HAP-1 (cell line): Measurements from ENCODE around the gene HPGDS.
"Not testable (repeated sequence)": the region's sequence is repeated elsewhere in the genome, so short reads cannot be mapped to it uniquely, and the experiment has no call there.

ENCODE experiments used
- DNase-seq, 2 experiments: peaks; one replicate each; pipeline ENCODE4 v3.0.0-alpha.2; 2016 to 2020; ENCODE audit warnings: low spot score in 2 of 2
- H3K27me3 ChIP-seq: fragments of 250-450 bp; sonication (Bioruptor Pico); 2 replicates; pipeline ENCODE4 v1.5.1; 2020; ENCODE audit warnings: low read depth, mild to moderate bottlenecking, moderate library complexity
- H3K36me3 ChIP-seq: fragments of 250-450 bp; sonication (Bioruptor Pico); replicated peaks from 2 replicates; pipeline ENCODE4 v1.5.1; 2020; ENCODE audit warnings: mild to moderate bottlenecking
- H3K4me1 ChIP-seq: fragments of 250-450 bp; sonication (Bioruptor Pico); 2 replicates; pipeline ENCODE4 v1.5.1; 2020; ENCODE audit warnings: mild to moderate bottlenecking
- H3K4me3 ChIP-seq: fragments of 250-450 bp; sonication (Bioruptor Pico); 2 replicates; pipeline ENCODE4 v1.5.1; 2020; ENCODE audit warnings: mild to moderate bottlenecking, moderate library complexity
- H3K9me3 ChIP-seq: fragments of 250-450 bp; sonication (Bioruptor Pico); 2 replicates; pipeline ENCODE4 v1.5.1; 2020; ENCODE audit warnings: mild to moderate bottlenecking, moderate library complexity
- in situ Hi-C: fragments of 300-500 bp; cut with MboI; formaldehyde crosslinking; loops from 3 replicates; pipeline ENCODE4 v1.14.3; 2020; ENCODE audit warnings: low sequenced_read_pairs, inconsistent platforms, mixed read lengths

HPGDS gene

DNA sequence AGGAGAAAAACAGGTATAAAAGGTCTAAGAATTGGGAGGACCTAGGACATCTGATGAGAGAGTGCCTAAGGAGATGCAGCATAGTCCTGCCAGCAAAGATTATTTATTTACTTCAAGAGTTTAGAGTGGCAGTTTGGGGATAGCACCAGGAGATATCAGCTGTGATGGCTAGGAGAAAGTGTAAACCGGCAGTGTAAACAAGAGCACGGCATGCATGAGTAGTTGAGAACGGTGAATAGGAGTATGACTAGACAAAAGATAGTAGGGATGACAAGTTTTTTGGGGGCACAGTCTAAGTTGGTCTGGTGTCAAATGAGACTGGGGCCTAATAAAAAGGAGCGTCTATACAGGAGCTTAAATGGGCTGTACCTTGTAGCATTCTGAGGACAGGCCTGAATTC, 48.7 kb downstream of the HPGDS start:
- in situ Hi-C loops, H3K27me3 ChIP-seq, DNase-seq, H3K9me3 ChIP-seq, H3K36me3 ChIP-seq, H3K4me3 ChIP-seq: not testable (repeated sequence)
- peaks cover 28% of the 10 kb centered on the region for H3K4me1 ChIP-seq

DNA sequence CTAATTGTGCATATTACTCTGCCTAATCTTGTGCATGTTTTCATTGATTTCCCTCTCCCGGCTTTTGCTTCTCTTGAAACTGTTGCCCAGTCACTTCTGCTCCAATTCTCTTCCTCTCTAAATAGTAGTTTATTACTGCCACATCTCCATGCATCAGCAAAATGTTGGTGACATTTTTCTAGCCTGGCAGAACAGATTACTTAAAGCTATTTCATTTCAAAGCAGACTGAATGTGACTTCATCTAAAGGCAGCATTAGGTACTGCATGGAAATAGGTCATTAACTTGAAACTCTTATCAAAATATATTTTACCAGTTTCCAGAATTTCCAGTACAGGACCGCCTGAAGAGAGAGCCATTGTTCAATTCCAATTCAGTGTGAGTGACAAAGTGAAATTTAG, 52.4 kb downstream of the HPGDS start:
- H3K9me3 ChIP-seq = no peaks in the 10 kb centered on the region
- H3K4me1 ChIP-seq = peaks cover 33% of the 10 kb centered on the region
- in situ Hi-C loops = no loop called here
- H3K4me3 ChIP-seq = no peak overlapping the region
- no peak for DNase-seq
- H3K36me3 ChIP-seq = peaks cover 6% of the 10 kb centered on the region
- no peaks in the 10 kb centered on the region for H3K27me3 ChIP-seq

DNA sequence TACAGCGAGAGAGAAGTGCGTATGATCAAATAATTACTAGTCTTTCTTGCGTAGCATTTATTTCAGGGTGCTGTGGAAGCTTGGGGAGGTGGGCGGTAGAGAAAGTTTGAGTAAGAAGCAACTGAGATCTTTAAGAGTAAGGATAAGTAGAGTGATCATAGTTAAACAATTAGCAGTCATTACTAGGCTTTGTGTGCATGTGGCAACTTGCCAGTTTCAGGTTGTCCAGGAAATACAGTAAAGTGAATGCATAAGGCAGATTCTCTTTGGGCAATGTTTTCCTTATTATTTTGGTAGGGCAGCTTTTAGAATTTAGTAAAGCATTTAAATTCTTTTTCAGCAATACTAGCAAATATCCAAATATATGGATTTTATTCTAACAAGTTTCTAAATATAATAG, 57.0 kb downstream of the HPGDS start:
- peaks cover 29% of the 10 kb centered on the region for H3K36me3 ChIP-seq
- in situ Hi-C loops = no loop called here

DNA sequence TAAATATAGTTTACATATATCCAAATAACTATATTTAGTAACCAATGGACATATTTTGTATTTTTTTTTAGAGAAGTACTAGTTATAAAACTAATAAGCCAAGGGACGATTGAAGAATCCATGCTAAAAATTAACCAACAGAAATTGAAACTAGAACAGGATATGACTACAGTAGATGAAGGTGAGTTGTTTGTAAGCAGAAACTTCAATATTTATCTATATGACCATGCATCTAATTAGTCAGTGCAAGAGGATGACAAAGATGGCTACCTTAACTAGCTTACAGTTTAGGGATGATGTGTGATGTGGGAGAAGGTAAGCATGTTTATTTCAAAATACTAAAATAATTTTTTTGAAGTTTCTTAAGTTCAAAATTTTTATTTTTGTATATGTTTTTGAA, 57.7 kb downstream of the HPGDS start:
- Histone ChIP-seq H3K9me3 (no peaks in the 10 kb centered on the region), H3K27me3 (no peaks in the 10 kb centered on the region), H3K36me3 (peaks cover 33% of the 10 kb centered on the region), H3K4me1 (peaks cover 14% of the 10 kb centered on the region), H3K4me3 (no peak overlapping the region)
- in situ Hi-C loops = no loop called here
- no peak for DNase-seq

More for the DNA sequence above, 57.0 kb downstream of the HPGDS start:
- H3K27me3 ChIP-seq = no peaks in the 10 kb centered on the region
- peaks cover 20% of the 10 kb centered on the region for H3K4me1 ChIP-seq
- DNase-seq = peak in 1 of 2 experiments; percentile 19
- H3K4me3 ChIP-seq = no peak overlapping the region
- no peaks in the 10 kb centered on the region for H3K9me3 ChIP-seq

DNA sequence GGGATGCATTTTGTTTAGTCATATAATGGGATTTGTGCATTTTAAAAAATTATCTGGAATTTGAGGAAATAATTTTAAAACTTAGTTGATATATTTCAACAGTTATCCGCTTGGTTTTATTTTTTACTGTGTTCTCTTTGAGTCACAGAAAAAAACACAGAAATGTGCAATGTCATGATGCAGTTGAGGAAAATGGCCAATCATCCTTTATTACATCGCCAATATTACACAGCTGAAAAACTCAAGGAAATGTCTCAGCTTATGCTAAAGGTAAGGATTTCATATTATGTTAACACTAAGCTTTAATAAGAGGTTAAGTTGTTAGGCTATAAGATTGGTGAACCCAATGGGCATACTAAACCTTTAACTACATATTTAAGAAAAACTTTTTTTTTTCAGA, 63.9 kb downstream of the HPGDS start:
- DNase-seq = no peak
- H3K4me3 ChIP-seq = no peak overlapping the region
- H3K27me3 ChIP-seq = no peaks in the 10 kb centered on the region
- in situ Hi-C loops = no loop called here
- H3K36me3 ChIP-seq = peaks cover 50% of the 10 kb centered on the region
- no peaks in the 10 kb centered on the region for H3K9me3 ChIP-seq
- H3K4me1 ChIP-seq = no peaks in the 10 kb centered on the region

DNA sequence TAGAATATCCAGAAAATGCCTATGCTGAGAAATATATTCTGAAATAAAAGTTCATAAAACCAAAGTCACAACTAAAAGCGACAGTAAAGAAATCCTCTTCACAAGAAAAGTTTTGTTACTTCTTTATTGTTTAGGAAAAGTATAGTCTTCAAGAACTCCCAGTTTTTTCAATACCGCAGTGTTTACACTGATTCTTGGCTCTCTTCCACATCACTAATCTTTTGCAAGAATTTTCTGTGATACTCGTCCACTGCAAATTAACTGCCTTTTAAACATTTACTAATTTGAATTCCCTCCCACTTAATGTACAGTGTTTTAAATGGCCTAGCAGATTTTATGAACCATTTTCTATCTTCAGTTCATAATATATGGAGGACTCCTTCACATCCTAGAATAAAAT, 65.1 kb downstream of the HPGDS start:
- Histone ChIP-seq H3K4me3 (no peak overlapping the region), H3K4me1 (no peaks in the 10 kb centered on the region), H3K36me3 (peaks cover 45% of the 10 kb centered on the region), H3K9me3 (no peaks in the 10 kb centered on the region), H3K27me3 (no peaks in the 10 kb centered on the region)
- in situ Hi-C loops = no loop called here
- no peak for DNase-seq

DNA sequence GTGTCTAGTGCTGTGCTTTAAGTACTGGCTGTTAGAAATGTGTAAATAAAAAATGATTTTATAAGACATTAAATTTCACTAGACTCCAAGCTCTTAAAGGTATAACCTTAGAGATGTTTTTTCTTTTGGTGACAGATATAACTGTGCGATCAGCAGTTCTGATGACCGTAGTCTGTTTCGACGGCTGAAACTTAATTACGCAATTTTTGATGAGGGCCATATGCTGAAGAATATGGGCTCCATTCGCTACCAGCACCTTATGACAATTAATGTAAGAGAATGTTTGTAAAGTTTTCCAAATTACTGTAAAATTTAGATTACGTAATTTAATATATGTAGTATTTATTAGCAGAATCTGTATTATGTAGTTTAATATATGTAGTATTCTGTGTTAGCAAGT, 66.4 kb downstream of the HPGDS start:
- in situ Hi-C loops = no loop called here
- H3K36me3 ChIP-seq = peaks cover 41% of the 10 kb centered on the region
- DNase-seq = no peak

DNA sequence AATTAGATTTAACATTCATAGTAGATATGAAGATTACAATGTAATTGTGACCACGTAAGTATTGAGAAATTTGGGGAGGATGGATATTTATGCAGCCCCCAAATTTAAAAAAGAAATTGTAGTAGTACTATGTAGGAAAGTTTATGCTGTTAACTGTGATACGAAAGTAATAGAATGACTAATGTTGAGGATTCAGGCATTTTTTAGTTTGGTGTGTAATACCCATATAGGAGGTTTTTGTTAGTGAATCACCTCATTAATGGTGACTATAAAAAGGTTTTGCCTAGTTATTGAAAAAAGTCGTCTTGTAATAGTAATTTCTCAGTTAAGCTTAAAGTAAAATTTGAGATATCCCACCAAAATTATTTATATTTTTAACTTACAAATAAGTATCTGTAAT, 67.7 kb downstream of the HPGDS start:
- H3K4me3 ChIP-seq = no peak overlapping the region
- H3K27me3 ChIP-seq = no peaks in the 10 kb centered on the region
- no peak for DNase-seq
- no peaks in the 10 kb centered on the region for H3K4me1 ChIP-seq
- H3K36me3 ChIP-seq = peaks cover 32% of the 10 kb centered on the region
- H3K9me3 ChIP-seq = no peaks in the 10 kb centered on the region
- in situ Hi-C loops = loop anchor here (25.0 kb wide), 1 partner anchor 488 kb away; no protein-coding TSS in a partner anchor

More for the DNA sequence above, 66.4 kb downstream of the HPGDS start:
- Histone ChIP-seq H3K4me1 (no peaks in the 10 kb centered on the region), H3K9me3 (no peaks in the 10 kb centered on the region), H3K4me3 (no peak overlapping the region), H3K27me3 (no peaks in the 10 kb centered on the region)

DNA sequence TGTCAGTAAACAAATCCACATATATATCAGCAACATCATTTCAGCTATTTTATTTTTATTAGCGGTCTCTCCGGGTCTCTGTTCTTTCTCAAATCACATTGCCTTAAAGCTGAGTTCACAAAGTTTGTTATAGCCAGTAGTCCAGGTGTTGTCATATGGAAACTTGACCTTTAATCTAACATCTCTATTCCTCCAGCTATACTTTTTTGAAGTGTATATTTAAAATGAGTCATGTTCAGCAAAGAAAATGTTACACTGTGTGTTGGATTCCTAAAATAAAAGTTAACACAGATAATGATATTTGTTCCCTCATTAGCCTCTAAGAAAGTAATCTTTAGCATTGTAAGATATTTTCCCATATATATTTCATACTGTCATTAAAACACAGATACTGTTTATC, 71.4 kb downstream of the HPGDS start:
- H3K36me3 ChIP-seq = peaks cover 15% of the 10 kb centered on the region
- H3K4me3 ChIP-seq = no peak overlapping the region
- DNase-seq = no peak
- H3K4me1 ChIP-seq = no peaks in the 10 kb centered on the region
- H3K27me3 ChIP-seq = no peaks in the 10 kb centered on the region
- no peaks in the 10 kb centered on the region for H3K9me3 ChIP-seq
- in situ Hi-C loops = loop anchor here (25.0 kb wide), 1 partner anchor 484 kb away; no protein-coding TSS in a partner anchor

DNA sequence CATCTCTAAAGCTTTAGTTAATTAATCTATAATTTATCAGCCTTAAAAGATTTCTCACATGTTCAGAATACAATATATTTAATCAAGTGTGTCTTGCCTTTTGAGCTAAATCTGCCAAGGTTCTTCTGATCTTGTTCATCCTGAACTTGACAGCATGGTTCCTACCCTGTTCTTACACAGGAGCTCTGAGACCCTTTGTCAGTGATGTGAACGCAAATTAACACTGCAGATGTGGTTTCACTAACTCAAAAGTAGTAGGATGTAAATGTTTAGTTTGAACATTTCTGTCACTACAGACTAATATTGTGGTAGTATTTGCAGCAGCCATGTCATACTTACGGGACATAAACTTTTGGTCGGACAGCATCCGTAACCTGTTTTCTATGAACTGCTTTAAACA, 75.6 kb downstream of the HPGDS start:
- Histone ChIP-seq H3K9me3 (no peaks in the 10 kb centered on the region), H3K36me3 (no peaks in the 10 kb centered on the region), H3K27me3 (no peaks in the 10 kb centered on the region), H3K4me3 (no peak overlapping the region), H3K4me1 (peaks cover 4% of the 10 kb centered on the region; the same call in 1 of the 2 replicates)
- in situ Hi-C loops = loop anchor here (25.0 kb wide), 1 partner anchor 480 kb away; no protein-coding TSS in a partner anchor
- DNase-seq = no peak

DNA sequence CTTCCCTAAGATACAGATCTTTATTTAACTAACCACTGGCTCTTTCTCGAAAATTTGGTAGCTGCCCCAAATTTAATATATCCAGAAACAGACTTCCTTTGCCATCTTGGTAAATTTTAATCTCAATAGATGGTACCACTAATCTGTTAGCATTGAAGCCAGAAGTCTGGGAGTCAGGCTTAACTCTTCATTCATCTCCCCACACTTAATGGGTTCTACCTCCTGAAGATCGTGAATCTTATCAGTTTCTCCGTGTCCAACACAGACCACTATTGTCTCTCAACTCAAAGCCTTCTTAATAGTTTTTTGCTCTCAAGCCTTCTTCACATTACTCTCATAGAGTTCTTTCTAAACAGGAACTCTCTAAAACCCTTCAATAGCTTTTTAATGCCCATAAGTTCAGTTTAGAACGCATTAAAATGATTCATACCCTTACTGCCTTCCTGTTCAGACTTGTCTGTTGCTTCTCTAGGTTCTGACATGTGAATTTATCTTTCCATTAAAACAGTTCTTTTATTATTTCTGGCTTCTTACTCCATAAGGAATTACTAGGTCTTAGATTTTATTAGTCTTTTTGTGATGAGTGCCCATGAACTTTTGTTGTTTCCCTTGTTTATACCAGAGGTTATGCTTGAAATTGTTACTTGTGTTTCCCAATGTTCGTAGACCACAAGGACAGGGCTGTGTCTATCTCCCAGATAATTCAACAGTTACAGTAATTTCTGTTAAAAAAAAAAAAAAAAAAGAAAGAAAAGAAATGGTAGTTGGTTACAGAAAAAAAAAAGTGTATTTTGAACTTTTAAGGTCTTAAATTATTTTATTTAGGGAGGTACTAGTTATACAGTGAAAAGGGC, 80.2 kb downstream of the HPGDS start:
- no peaks in the 10 kb centered on the region; the same call in 1 of the 2 replicates for H3K36me3 ChIP-seq
- peaks cover 4% of the 10 kb centered on the region; the same call in 1 of the 2 replicates for H3K4me1 ChIP-seq
- H3K27me3 ChIP-seq = no peaks in the 10 kb centered on the region
- DNase-seq = peak in 1 of 2 experiments; percentile 57
- in situ Hi-C loops = loop anchor here (25.0 kb wide), 1 partner anchor 475 kb away; no protein-coding TSS in a partner anchor
- no peak overlapping the region for H3K4me3 ChIP-seq
- no peaks in the 10 kb centered on the region for H3K9me3 ChIP-seq

DNA sequence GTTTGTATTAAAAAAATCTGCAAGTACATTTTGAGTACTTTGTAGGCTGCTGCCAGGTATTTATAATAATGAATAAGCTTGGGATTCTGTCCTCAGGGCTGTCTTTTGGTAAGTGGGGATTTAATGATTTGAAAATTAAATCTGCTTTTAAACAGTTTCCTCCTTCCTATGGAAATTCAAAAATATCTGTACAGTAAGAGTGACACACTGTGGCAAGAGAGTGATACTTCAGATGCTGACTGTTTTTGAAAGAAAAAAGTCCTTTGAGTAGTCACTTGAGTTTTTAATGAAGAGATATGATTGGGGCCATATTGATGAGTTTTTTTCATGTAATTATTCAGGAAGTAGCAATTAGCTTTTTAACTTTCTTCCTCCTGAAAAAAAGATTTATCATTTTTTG, 85.8 kb downstream of the HPGDS start:
- peaks cover 15% of the 10 kb centered on the region for H3K4me1 ChIP-seq
- no peaks in the 10 kb centered on the region for H3K9me3 ChIP-seq
- H3K36me3 ChIP-seq = peaks cover 14% of the 10 kb centered on the region
- in situ Hi-C loops = loop anchor here (25.0 kb wide), 1 partner anchor 470 kb away; no protein-coding TSS in a partner anchor
- H3K4me3 ChIP-seq = no peak overlapping the region
- no peaks in the 10 kb centered on the region for H3K27me3 ChIP-seq
- DNase-seq = no peak

DNA sequence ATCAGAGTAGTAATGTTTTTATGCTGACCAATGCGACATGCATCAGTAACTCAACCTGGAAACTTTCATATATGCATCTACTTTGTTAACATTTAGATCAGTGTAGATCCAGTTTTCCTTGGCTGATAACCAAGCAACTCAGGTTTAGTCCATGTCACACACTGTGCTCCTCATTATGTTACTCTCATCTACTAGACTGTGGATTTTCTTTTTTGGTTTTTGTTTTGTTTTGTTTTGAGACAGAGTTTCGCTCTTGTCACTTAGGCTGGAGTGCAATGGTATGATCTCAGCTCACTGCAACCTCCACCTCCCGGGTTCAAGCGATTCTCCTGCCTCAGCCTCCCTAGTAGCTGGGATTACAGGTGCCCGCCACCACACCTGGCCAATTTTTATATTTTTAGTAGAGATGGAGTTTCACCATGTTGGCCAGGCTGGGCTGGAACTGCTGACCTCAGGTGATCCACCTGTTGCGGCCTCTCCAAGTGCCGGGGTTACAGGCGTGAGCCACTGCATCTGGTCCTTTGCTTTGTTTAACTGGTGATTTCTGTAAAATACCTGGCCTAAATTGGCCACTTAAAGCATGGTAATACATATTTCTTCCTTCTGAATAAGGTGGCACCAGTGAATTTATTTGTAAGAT, 86.4 kb downstream of the HPGDS start:
- Histone ChIP-seq H3K27me3 (no peaks in the 10 kb centered on the region), H3K9me3 (no peaks in the 10 kb centered on the region), H3K4me3 (no peak overlapping the region), H3K36me3 (peaks cover 14% of the 10 kb centered on the region), H3K4me1 (peaks cover 15% of the 10 kb centered on the region)
- in situ Hi-C loops = loop anchor here (25.0 kb wide), 1 partner anchor 469 kb away; no protein-coding TSS in a partner anchor
- DNase-seq = no peak

DNA sequence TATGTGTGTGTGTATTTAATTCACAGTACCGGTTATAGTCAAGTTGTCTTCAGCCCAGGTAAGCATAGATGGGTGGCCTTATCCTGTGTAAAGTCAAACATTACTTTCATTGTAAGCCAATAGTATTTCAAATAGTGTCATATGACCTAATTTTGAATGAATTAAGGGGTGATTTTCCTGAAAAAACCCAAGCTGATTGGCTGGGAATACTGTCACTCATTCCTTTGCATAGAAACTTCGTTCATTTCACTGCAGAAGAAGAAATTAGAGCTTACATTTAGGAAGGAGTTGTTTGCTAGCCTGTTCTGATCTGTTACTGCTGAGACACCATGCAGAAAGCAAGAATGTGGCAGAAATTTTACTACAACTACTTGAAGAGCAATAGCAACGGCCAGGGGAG, 89.6 kb downstream of the HPGDS start:
- in situ Hi-C loops = loop anchor here (25.0 kb wide), 1 partner anchor 466 kb away; no protein-coding TSS in a partner anchor
- Histone ChIP-seq H3K4me3 (no peak overlapping the region), H3K9me3 (no peaks in the 10 kb centered on the region), H3K27me3 (no peaks in the 10 kb centered on the region), H3K4me1 (peaks cover 15% of the 10 kb centered on the region), H3K36me3 (peaks cover 22% of the 10 kb centered on the region)
- DNase-seq = peak in 1 of 2 experiments; percentile 18
